Astrocyte of the cerebellum (primary cell): Measurements from ENCODE around the gene GIGYF1.
A peak's percentile ranks its signal among the peaks of the same experiment; 100 is the strongest.
"Not testable (repeated sequence)": the region's sequence is repeated elsewhere in the genome, so short reads cannot be mapped to it uniquely, and the experiment has no call there.

ENCODE experiments used
- DNase-seq: peaks from one replicate; pipeline ENCODE4 v3.0.0-alpha.2; 2011; ENCODE audit warnings: low read depth
- H3K4me3 ChIP-seq: 2 replicates; pipeline ENCODE4 v1.5.1; 2011; ENCODE audit warnings: mild to moderate bottlenecking, low read depth, low read length, moderate library complexity
- CTCF ChIP-seq: IDR thresholded peaks from 2 replicates; pipeline ENCODE4 v1.5.1; 2012; ENCODE audit warnings: low read length, low read depth, moderate library complexity, mild to moderate bottlenecking; ENCODE audit errors: missing control alignments
- in situ Hi-C: cut with HindIII; loops from 2 replicates; pipeline ENCODE4 v1.10.0; 2017; ENCODE audit warnings: low sequenced_read_pairs

Gene GIGYF1

GRCh38 chr7:100673302-100673941 is 20.6 kb downstream of the GIGYF1 start, which contains the start of gene GNB2:
Gene GNB2 (plus strand): TSS chr7:100673740. CDS start chr7:100676266, 2,526 bp downstream.
- H3K4me3 ChIP-seq = peak within 1 kb of the TSS; percentile 96
- in situ Hi-C loops = loop anchor here (5.0 kb wide), 1 partner anchor 56 kb away; no protein-coding TSS in a partner anchor
- peak; percentile 97 for DNase-seq
- TF ChIP-seq CTCF = no peak

DNA sequence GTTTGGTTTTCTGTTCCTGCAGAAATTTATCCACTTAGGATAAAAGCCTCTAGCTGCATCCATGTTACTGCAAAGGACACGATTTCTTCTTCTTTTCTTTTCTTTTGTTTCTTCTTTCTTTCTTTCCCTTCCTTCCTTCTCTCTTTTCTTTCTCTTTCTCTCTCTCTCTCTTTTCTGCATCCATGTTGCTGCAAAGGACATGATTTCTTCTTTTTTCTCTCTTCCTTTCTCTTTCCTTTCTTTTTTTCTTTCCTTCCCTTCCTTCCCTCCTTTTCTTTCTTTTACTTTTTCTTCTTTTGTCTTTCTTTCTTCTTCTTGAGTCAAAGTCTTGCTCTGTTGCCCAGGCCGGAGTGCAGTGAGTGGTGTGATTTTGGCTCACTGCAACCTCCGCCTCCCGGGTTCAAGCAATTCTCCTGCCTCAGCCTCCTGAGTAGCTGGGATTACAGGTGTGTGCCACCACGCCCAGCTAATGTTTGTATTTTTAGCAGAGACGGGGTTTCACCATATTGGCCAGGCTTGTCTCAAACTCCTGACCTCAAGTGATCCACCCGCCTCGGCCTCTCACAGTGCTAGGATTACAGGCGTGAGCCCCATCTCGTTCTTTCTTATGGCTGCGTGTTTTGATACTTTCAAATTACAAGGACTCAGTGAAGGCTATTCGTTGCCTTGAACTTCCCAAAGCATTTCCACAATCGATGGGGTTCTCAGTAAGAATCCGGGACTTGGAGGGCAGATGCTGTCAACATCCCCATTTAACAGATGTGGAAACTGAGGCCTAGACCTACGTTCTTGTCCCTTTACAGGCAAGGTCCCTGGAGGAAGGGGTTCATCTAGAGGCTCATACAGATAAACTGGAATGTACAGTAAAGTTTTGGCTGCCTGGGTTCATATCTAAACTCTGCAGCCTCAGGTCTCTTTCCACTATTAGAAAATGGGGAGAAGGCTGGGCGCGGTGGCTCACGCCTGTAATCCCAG is 22.4 kb downstream of the GIGYF1 start:
- in situ Hi-C loops = loop anchor here (5.0 kb wide), 1 partner anchor 54 kb away; no protein-coding TSS in a partner anchor
- no peak for TF ChIP-seq CTCF
- H3K4me3 ChIP-seq = no peak overlapping the region
- DNase-seq = no peak

- no peak for DNase-seq
- in situ Hi-C loops = loop anchor here (5.0 kb wide), 1 partner anchor 53 kb away; no protein-coding TSS in a partner anchor
- no peak overlapping the region for H3K4me3 ChIP-seq
- TF ChIP-seq CTCF = no peak
Observed at GRCh38 chr7:100670074-100670473, 24.0 kb downstream of the GIGYF1 start.

DNA sequence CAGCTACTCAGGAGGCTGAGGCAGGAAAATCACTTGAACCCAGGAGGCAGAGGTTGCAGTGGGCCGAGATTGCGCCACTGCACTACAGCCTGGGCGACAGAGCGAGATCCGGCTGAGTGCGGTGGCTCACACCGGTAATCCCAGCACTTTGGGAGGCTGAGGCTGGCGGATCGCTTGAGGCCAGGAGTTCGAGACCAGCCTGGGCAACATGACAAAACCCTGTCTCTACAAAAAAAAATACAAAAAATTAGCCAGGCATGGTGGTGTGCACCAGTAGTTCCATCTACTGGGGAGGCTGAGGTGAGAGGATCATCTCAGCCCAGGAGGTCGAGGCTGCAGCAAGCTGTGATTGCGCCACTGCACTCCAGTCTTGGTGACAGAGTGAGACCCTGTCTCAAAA is 24.9 kb downstream of the GIGYF1 start:
- in situ Hi-C loops, DNase-seq, H3K4me3 ChIP-seq: not testable (repeated sequence)

DNA sequence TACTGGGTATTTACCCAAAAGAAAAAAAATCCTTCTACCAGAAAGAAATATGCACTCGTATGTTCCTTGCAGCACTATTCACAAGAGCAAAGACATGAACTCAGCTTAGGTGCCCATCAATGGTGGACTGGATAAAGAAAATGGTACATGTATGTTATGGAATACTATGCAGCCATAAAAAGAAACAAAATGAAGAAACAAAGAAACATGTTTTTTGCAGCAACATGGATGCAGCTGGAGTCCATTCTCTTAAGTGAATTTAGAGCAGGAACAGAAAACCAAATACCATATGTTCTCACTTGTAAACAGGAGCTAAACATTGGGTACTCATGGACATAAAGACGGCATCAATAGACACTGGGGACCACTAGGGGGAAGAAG is 26.0 kb downstream of the GIGYF1 start:
- no peak for TF ChIP-seq CTCF
- no peak overlapping the region for H3K4me3 ChIP-seq
- no peak for DNase-seq
- in situ Hi-C loops = no loop called here

DNA sequence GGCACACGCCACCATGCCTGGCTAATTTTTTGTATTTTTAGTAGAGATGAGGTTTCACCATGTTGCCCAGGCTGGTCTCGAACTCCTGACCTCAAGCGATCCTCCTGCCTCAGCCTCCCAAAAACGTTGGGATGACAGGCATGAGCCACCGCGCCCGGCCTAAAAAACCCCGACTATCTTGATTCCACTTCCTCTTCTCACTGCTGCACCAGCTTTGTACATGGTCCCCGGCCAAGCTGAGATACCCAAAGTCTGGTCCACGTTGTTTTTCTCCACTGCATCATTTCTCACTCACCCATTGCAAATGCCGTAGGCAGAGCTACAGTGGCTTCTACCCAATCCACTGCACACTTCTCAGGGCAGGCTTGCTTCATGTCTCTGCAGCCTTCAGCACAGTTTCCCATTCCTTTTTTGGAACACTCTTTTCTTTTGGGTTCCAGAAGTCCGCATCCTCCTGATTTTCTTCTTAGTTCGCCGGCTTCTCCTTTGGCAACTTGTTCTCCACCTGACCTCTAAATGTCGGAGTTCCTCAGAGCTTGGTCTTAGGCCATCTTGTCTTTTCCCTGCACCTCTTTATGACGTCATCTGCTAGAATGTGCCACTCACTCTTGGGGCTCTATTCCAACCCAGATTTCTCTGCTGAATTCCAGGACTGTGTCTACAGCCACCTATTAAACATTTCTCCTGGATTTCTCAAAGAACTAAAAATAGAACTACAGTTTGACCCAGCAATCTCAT is 26.6 kb downstream of the GIGYF1 start:
- in situ Hi-C loops = no loop called here
- no peak for DNase-seq
- no peak overlapping the region for H3K4me3 ChIP-seq
- TF ChIP-seq CTCF = no peak
